Right lobe of liver (tissue), 4 donors: ENCODE results near the gene SPCS1.

ENCODE experiments used
- CTCF ChIP-seq, 4 donors: fragments of 200-600 bp in 3 of 4; fragments of 450-650 bp in 1 of 4; IDR thresholded peaks; one replicate each; pipeline versions ENCODE4 v1.5.1 to v1.8.0; 2016 to 2022; ENCODE audit warnings: antibody characterized with exemption in 4 of 4, mild to moderate bottlenecking in 2 of 4
- POLR2A ChIP-seq: fragments of 450-650 bp; IDR thresholded peaks from one replicate; pipeline ENCODE4 v1.6.1; 2017; ENCODE audit warnings: antibody characterized with exemption, mild to moderate bottlenecking
- donor health status: DM: no; HTN: no; CAD: no.
- donor health status: DM: no; HTN: no; CAD: no.
- donor health status: DM: no; HTN: yes; CAD: no.

- TF ChIP-seq CTCF (IDR thresholded peaks at IDR 0.05), result no peak
- TF ChIP-seq POLR2A, result no peak
Observed at GRCh38 chr3:52696830-52697631, 8.9 kb upstream of the SPCS1 start.
